Thyroid gland (tissue), 4 donors: ENCODE data around the gene RAP1GAP2. TPM values are rescaled to one million over a fixed set of nuclear protein-coding genes. Genes with fewer than 3 reads are reported as not detected.

Experiments used
- DNase-seq, 2 donors: peaks; one replicate each; pipeline ENCODE4 v3.0.0-alpha.2; 2019
- H3K27ac ChIP-seq, 3 donors: fragments of 200-600 bp; sonication (generic); 1 replicate in 2 of 3; 2 replicates in 1 of 3; pipeline ENCODE4 v1.5.1; 2016 to 2019; ENCODE audit warnings: mild to moderate bottlenecking in 1 of 3, moderate library complexity in 1 of 3
- H3K27me3 ChIP-seq: fragments of 200-600 bp; sonication (generic); one replicate; pipeline ENCODE4 v1.5.1; 2019
- H3K36me3 ChIP-seq, 2 donors: fragments of 200-600 bp; sonication (generic); one replicate each; pipeline ENCODE4 v1.5.1; 2016 to 2019
- H3K4me1 ChIP-seq, 2 donors: fragments of 200-600 bp; sonication (generic); one replicate each; pipeline ENCODE4 v1.5.1; 2017 to 2019
- H3K4me3 ChIP-seq, 3 donors: fragments of 200-600 bp; sonication (generic); replicated peaks in 1 of 3; 1 replicate in 2 of 3; 2 replicates in 1 of 3; pipeline ENCODE4 v1.5.1; 2016; ENCODE audit warnings: mild to moderate bottlenecking in 1 of 3
- H3K9me3 ChIP-seq: fragments of 200-600 bp; sonication (generic); one replicate; pipeline ENCODE4 v1.5.1; 2017
- CTCF ChIP-seq, 6 experiments: fragments of 200-600 bp in 3 of 6; fragments of 450-650 bp in 3 of 6; sonication (generic) in 3 of 6; IDR thresholded peaks; one replicate each; pipeline ENCODE4 v1.5.1; 2016 to 2019; ENCODE audit warnings: antibody characterized with exemption in 6 of 6, mild to moderate bottlenecking in 2 of 6, inconsistent platforms in 1 of 6, moderate library complexity in 1 of 6
- POLR2A ChIP-seq, 2 donors: fragments of 450-650 bp; IDR thresholded peaks; one replicate each; pipeline ENCODE4 v1.6.1; 2017; ENCODE audit warnings: antibody characterized with exemption in 2 of 2, mild to moderate bottlenecking in 2 of 2, moderate library complexity in 1 of 2
- WGBS, 2 donors: methylation state at CpG; one replicate each; pipeline ENCODE4 v1.1.5; 2017; 5-methylcytosine and 5-hydroxymethylcytosine counted together
- intact Hi-C: fragments of 100-400 bp; cut with DNase I; formaldehyde crosslinking; loops from one replicate; pipeline ENCODE4 v1.15.1; 2023
- total RNA-seq, 4 donors: library from RNA; depleted of rRNA; stranded (reverse); fragments of >200 nt; gene quantifications; one replicate each; pipeline ENCODE4 v1.2.3, GENCODE V29; 2016

RAP1GAP2 gene
- total RNA-seq, 4 donors from 2014 or later, result 5.9 to 8.4 (median 6.8) TPM

- WGBS, 2 donors, result 90 to 91% methylated on average over 21 to 22 of the region's 27 CpGs
- Histone ChIP-seq H3K4me3 (no peak overlapping the region), H3K4me1 (no peaks in the 10 kb centered on the region), H3K27ac (no peak overlapping the region), H3K9me3 (no peaks in the 10 kb centered on the region), H3K27me3 (no peaks in the 10 kb centered on the region), H3K36me3 (peaks cover 0 to 2% of the 10 kb centered on the region in 2 donors)
- TF ChIP-seq POLR2A (IDR thresholded peaks at IDR 0.05) (no peak), CTCF (IDR thresholded peaks at IDR 0.05) (no peak)
- no peak for DNase-seq
- intact Hi-C loops, result no loop called here
Measured at GRCh38 chr17:3032258-3033247, 236.3 kb downstream of the RAP1GAP2 start.

GRCh38 chr17:3033248-3033640 is 237.0 kb downstream of the RAP1GAP2 start:
- DNase-seq, result no peak
- 92 to 93% methylated on average over 15 of the region's 15 CpGs for WGBS, 2 donors
- peaks cover 0 to 2% of the 10 kb centered on the region in 2 donors for H3K36me3 ChIP-seq

GRCh38 chr17:3033741-3034577 is 237.7 kb downstream of the RAP1GAP2 start:
- Histone ChIP-seq H3K36me3 (peaks cover 0 to 2% of the 10 kb centered on the region in 2 donors), H3K27ac (no peak overlapping the region), H3K27me3 (no peaks in the 10 kb centered on the region), H3K9me3 (no peaks in the 10 kb centered on the region), H3K4me1 (no peaks in the 10 kb centered on the region), H3K4me3 (no peak overlapping the region)
- no peak for DNase-seq
- intact Hi-C loops, result no loop called here
- WGBS, 2 donors, result 75 to 86% methylated on average over 25 to 26 of the region's 26 CpGs
- TF ChIP-seq CTCF (IDR thresholded peaks at IDR 0.05) (no peak), POLR2A (IDR thresholded peaks at IDR 0.05) (no peak)

More at GRCh38 chr17:3033248-3033640, 237.0 kb downstream of the RAP1GAP2 start:
- no peaks in the 10 kb centered on the region for H3K27me3 ChIP-seq
- H3K27ac ChIP-seq, result no peak overlapping the region
- intact Hi-C loops, result no loop called here
- no peak overlapping the region for H3K4me3 ChIP-seq
- H3K9me3 ChIP-seq, result no peaks in the 10 kb centered on the region
- H3K4me1 ChIP-seq, result no peaks in the 10 kb centered on the region
- TF ChIP-seq POLR2A (IDR thresholded peaks at IDR 0.05) (no peak), CTCF (IDR thresholded peaks at IDR 0.05) (no peak)

DNA sequence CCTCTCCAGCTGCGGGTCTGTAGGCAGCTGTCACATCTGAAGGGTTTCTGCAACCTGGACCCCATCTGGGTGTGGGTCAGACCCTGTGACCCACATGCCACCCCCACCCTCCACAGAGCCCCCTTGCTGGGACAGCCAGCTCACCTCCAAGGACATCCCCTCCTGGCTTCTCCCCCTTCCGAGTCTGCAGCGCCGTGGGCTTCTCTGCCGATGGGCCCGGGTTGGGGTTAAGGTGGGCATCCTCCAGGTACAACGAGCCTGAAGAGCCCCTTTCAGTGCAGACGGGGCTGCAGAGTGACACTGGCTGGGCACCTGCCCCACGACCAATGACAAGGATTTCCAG is 238.3 kb downstream of the RAP1GAP2 start:
- TF ChIP-seq CTCF (IDR thresholded peaks at IDR 0.05) (no peak), POLR2A (IDR thresholded peaks at IDR 0.05) (no peak)
- WGBS, 2 donors, result 62 to 77% methylated on average over 8 to 9 of the region's 9 CpGs
- H3K36me3 ChIP-seq, result peaks cover 0 to 2% of the 10 kb centered on the region in 2 donors
- no peaks in the 10 kb centered on the region for H3K9me3 ChIP-seq
- intact Hi-C loops, result no loop called here
- no peak for DNase-seq
- H3K27ac ChIP-seq, result no peak overlapping the region
- H3K4me3 ChIP-seq, result no peak overlapping the region
- no peaks in the 10 kb centered on the region for H3K27me3 ChIP-seq
- H3K4me1 ChIP-seq, result no peaks in the 10 kb centered on the region
